GM18499 (cell line): ENCODE data around the gene POLE.

Experiments
- ATAC-seq: cut with Tn5 transposase; IDR thresholded peaks from one replicate; pipeline ENCODE4 v1.9.1; 2021; ENCODE audit warnings: moderate number of reproducible peaks; ENCODE audit not compliant: insufficient read depth, unreplicated experiment

POLE gene

GRCh38 chr12:132677492-132677891 lies 9.7 kb downstream of the POLE start:
- no peak for ATAC-seq

DNA sequence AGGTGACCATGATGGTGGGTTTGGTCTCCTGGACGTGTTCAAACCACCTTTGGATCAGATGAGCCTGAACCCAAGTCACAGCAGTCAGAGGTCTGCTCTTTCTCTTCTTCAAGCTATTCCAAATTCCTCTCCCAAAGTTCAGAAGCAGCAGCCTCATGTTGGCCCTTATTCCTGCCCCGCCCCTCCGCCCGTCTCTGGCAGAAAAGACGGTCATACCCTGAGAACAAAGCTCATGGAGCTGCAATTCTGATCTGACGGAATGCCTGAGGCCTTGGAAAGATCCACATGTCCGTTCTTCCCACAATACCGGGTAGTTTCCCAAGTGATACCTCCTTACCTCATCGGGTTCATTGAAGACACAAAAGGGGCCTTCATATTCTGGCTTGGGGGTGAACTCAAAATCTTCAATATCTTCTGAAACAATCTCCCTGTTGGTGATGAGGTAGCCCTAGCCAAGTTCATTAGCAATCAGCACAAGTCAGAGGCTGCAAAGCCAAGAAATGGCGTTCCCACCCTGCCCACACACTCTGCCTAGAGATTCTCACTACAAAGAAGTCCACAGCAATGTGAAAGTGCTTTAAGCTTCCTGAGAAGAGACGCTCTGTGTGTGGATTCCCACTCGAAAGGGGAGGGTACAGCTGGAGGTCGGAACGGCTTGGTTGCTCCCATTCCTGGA lies 11.2 kb downstream of the POLE start:
- ATAC-seq: no peak

- no peak for ATAC-seq
Measured at GRCh38 chr12:132674561-132674960, 12.6 kb downstream of the POLE start.

GRCh38 chr12:132673288-132674179 lies 13.6 kb downstream of the POLE start:
- ATAC-seq: no peak

DNA sequence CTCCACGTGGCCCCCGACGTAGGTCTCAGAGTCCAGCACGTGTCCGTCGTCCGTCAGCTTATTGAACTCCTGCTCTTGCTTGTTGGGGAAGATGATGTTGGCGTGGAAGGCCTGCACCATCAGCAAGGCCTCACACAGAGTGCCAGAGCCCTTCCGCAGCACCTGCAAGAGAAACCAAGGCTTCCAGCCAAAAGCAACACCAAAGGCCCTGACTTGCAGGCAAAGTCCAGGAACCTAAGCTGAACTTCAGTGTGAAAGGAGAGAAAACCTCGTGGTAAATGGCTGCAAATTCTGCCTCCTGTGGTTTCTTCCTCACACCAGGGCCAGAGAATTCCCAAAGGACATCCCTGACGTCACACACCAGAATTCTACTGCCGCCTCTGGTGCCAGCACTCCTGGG lies 14.5 kb downstream of the POLE start:
- ATAC-seq: no peak

DNA sequence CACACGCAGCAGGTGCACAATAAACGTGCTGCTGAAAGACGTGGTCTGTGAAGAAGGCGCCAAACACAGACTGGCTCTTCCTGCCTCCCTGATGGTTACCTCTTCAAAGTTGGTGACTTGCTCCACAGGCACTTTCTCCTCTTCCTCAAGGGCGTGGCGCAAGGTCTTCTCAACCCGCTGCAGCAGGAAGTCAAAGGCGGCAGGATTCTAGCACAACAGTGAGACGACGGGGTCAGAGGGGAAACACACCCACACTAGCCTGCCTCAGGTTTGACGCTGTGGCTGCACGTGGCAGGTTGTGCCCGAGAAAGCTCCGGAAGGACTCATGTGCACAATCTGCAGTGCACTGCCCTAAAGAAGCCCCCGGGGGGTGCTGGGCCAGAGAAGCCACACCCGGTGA lies 15.0 kb downstream of the POLE start:
- no peak for ATAC-seq

DNA sequence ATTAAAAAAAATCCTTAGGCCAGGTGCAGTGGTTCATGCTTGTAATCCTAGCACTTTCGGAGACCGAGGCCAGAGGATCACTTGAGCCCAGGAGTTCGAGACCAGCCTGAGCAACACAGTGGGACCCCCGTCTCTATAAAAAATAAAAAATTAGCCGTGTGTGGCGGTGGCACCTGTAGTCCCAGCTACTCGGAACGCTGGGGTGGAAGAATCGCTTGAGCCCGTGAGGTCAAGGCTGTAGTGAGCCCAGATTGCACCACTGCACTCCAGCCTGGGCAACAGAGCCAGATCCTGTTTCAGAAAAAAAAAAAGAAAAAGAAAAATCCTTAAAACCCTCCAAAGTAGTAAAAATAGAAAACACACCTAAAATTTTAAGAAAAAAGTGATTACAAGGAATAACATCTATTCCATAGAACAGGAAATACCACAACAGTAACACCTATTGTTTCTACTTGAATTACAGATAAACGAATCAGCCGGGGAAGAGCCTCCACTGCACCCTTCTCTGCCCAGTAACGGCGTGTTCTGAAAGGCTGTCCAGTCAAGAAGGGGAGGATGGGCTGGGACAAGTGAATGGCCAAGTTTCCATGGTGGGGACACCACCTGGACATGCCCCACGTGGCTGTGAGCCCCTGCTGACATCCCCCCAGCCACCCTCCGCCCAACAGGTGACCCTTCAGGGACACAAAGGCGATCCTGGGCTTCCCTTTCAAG lies 17.8 kb downstream of the POLE start:
- no peak for ATAC-seq

DNA sequence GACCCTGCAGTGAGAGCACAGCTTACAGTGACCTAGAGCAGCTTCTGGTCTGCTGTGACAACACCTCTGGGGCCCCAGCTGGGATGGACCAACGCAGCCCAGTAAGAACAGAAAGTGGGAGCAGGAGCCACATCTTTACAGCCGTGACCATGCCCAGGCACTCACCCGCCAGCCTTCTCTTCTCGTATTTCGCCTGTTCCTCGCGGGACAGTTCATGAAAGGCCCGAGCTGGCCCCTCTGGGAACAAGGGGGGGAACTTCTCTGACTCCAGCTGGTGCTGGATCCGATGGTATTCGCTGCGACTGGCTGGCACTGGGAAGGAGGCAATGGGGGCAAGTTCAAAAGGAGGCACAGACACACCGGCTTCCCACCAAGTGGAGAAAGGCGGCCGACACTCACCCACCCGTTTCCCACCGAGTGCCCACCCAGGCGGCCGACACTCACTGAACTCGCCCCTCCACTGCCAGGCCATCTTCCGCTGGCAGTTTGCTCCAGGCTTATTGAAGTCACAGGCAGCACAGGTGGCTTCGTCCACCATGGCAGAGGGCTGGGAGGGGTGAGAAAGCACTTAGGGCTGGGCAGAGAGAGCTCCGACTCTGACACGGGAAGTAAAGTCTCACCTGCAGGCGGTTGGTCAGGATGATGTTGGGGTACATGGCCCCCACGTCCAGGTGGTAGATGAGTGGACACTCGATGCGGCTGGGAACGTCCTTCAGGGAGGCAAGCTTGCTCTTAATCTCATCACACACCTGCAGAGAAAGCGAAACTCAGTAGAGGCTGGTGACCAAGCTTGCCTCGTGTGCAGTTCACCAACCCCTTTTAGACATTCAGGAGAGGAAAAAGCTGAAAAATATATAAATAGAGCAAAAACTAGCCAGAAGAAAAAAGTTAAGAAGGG lies 18.7 kb downstream of the POLE start:
- no peak for ATAC-seq

- ATAC-seq: no peak
Measured at GRCh38 chr12:132665794-132666193, 21.3 kb downstream of the POLE start.

DNA sequence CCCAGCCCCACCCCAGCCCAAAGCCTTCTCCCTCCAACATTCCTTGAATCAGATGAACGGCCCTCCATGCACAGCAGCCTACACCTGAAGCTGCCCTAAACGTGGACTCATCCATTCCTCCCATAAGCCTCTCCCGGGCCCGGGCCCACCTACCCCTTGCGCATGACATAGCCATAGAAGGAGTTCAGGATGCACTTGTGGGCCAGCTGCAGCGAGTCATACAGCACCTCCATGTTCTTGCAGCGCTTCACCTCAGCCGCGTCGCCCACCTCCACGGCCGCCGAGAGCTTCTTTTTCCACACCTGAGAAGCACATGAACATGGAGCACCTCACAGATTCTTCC lies 22.0 kb downstream of the POLE start:
- no peak for ATAC-seq

GRCh38 chr12:132664206-132665148 lies 22.7 kb downstream of the POLE start:
- no peak for ATAC-seq

- no peak for ATAC-seq
Measured at GRCh38 chr12:132662901-132663755, 24.0 kb downstream of the POLE start.

- ATAC-seq: no peak
Measured at GRCh38 chr12:132661972-132662371, 25.2 kb downstream of the POLE start.

GRCh38 chr12:132660996-132661395 lies 26.1 kb downstream of the POLE start:
- ATAC-seq: no peak

DNA sequence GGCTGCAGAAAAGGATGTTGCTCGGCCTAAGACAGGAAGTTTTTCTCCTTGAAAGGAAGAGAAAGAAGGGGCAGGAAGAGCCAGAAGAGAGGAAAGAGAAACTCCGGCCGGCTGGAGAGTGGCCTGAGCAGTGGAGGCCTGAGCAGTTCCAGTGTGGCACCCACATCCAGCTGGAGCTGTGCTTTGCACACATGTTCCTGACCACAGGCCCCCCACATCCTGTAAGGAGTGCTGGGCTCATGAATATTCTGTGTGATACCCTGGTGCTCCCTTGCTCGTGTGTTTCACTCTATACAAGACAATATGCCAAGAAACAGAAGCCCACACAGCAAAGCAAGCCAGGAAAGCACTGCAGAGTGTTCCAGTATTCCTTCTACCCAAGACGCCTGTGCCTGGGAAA lies 27.1 kb downstream of the POLE start:
- ATAC-seq: no peak

- ATAC-seq: no peak
Measured at GRCh38 chr12:132659146-132659545, 28.0 kb downstream of the POLE start.

DNA sequence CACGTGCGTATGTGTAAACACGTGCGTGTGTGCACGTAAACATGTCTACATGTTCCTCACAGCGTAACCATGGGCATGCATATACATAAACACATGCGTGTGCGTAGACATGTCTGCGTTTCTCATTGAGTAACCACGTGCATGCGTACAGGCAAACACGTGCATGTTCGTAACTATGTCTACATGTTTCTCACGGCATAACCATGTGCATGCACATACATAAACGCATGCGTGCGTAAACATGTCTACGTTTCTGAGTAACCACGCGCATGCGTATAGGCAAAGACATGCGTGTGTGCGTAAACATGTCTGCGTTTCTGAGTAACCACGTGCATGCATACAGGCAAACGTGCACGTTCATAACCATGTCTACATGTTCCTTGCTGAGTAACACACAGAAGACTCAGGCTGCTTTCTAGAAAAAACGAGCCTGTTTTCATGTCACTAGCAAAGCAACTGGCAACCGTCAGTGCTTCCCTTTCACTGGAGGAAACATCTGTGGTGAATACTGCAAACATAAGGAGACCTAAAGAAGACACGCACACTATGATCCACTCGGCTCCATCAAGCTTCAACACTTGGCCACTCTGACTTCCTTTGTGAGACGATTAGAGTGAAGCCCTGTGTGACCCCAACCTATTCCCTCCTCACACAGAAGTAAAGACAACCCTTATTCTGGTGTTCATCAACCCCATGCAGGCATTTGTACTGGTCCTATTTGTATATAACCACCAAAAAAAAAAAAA lies 28.8 kb downstream of the POLE start:
- ATAC-seq: no peak
